Fibroblast of pulmonary artery (primary cell): ENCODE results near the gene NPBWR2.
"Not testable (repeated sequence)": the region's sequence is repeated elsewhere in the genome, so short reads cannot be mapped to it uniquely, and the experiment has no call there.

Experiments used
- DNase-seq: peaks from one replicate; pipeline ENCODE4 v3.0.0-alpha.2; 2010; ENCODE audit warnings: low read depth
- H3K4me3 ChIP-seq: replicated peaks from 2 replicates; pipeline ENCODE4 v1.5.1; 2011; ENCODE audit warnings: low read depth, mild to moderate bottlenecking, control low read depth, low read length, moderate library complexity
- TF ChIP-seq, protein P1 (sequence below): IDR thresholded peaks from 2 replicates; pipeline ENCODE4 v1.5.1; 2011; ENCODE audit warnings: mild to moderate bottlenecking, control low read depth, low read length, inconsistent platforms; ENCODE audit errors: missing control alignments

Gene NPBWR2

DNA sequence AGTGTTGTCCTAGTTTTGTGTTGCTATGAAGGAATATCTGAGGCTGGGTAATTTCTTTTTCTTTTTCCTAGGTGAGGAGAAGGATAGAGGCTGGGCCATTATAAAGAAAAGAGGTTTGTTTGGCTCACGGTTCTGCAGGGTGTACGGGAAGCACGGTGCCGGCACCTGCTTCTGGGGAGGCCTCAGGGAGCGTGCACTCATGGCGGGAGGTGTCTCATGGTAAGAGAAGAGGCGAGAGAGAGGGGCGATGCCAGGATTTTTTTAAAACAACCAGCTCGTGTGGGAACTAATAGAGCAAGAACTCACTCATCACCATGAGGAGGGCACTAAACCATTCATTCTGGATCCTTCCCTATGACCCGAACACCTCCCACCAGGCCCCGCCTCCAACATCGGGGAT is 14.2 kb upstream of the NPBWR2 start:
- TF ChIP-seq, protein P1, sequence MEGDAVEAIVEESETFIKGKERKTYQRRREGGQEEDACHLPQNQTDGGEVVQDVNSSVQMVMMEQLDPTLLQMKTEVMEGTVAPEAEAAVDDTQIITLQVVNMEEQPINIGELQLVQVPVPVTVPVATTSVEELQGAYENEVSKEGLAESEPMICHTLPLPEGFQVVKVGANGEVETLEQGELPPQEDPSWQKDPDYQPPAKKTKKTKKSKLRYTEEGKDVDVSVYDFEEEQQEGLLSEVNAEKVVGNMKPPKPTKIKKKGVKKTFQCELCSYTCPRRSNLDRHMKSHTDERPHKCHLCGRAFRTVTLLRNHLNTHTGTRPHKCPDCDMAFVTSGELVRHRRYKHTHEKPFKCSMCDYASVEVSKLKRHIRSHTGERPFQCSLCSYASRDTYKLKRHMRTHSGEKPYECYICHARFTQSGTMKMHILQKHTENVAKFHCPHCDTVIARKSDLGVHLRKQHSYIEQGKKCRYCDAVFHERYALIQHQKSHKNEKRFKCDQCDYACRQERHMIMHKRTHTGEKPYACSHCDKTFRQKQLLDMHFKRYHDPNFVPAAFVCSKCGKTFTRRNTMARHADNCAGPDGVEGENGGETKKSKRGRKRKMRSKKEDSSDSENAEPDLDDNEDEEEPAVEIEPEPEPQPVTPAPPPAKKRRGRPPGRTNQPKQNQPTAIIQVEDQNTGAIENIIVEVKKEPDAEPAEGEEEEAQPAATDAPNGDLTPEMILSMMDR: no peak
- DNase-seq: no peak
- H3K4me3 ChIP-seq: no peak overlapping the region

DNA sequence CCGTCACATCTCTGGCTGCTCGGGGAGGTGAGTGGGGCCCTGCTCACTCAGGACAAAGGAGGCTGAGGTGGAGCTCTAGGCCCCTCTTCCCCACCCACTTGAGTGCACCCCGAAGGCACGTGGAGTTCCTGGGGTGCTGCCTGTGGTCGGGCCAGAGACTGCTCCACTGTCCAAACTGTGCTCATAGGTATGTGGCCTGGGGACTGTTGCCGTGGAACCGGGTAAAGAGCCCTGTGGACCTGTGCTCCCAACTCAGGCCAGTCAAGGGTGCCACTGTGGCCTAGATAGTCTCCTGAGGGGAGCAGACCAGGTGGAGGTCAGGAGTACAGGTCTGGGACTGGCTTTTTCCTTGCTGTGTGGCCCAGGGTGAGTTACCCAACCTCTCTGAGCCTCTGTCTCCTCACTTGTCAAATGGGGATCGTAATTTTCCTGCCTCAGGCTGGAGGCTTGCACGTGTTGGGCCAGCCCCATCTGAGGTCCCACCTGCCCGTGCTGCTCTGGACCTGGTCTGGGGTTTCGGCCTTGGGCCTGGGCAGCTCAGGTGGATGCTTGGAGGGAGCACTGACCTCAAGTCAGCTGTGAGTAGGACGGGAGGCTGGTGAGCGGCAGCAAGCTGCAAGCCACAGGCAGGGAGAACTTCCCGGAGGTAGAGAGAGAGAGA is 12.4 kb upstream of the NPBWR2 start:
- H3K4me3 ChIP-seq: no peak overlapping the region
- TF ChIP-seq, protein P1: no peak
- DNase-seq: peak; percentile 7

DNA sequence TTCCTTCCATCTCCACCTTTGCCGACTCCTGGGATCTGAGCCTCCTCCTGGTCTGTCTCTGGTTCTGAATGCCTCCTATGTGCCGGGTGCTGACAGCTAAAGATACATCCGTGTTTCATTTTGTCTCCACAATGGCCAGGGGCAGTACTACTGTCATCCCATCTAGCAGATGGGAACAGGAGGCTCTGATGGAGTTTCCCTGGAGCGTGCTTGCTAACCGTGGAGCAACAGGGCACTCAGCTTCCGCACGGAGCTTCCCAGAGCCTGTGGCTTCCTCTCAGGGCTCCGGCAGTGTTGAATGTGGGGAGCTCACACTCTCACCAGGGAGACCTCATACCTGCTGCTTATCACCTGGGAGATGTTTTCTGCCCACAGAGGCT is 11.9 kb upstream of the NPBWR2 start:
- DNase-seq: no peak
- H3K4me3 ChIP-seq: no peak overlapping the region
- TF ChIP-seq, protein P1: no peak

DNA sequence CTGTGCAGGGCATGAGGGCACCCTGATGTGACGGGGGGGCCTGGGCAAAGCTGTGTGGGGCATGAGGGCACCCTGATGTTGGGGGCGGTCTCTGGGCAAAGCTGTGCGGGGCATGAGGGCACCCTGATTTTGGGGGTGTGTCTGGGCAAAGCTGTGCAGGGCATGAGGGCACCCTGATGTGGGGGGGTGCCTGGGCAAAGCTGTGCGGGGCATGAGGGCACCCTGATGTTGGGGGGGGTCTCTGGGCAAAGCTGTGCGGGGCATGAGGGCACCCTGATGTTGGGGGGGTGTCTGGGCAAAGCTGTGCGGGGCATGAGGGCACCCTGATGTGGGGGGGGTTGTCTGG is 10.0 kb upstream of the NPBWR2 start:
- DNase-seq, H3K4me3 ChIP-seq: not testable (repeated sequence)

DNA sequence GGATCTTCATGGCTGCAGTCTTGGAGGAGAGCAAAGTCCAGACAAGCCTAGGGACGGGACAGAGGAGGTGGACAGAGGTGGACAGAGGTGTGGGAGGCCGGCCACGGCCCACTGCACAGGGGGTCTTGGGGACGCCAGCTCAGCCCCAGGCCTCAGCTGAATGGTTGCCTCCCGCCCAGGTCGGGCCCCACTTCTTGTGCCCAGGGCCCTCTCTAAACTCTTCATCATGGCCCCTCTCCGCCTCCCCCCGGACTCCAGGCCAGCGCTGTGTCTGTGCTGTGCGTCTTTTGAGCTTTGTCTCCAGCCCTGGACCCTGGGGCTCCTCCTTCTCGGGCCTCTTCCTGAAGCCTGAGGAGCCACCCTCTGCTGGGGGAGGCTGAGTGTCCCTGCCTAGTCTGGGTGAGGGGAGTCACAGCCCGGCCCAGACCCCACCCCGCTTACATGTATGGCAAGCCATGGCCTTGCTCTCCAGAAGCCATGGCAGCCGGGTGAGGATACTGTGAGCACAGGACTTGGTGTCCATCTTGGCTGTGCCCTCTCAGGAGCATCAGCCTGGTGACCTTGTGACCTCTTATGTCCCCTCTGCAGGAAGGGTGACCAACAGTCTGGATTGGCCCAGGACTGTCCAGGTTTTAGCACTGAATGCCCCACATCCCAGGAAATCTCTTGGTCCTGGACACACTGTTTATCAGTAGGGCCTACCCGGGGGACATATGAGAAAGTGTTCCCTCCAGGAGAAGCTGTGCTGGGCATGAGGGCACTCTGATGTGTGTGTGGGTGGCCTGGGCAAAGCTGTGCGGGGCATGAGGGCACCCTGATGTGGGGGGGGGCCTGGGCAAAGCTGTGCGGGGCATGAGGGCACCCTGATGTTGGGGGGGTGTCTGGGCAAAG is 9.4 kb upstream of the NPBWR2 start:
- no peak overlapping the region for H3K4me3 ChIP-seq
- no peak for DNase-seq
- TF ChIP-seq, protein P1: no peak

DNA sequence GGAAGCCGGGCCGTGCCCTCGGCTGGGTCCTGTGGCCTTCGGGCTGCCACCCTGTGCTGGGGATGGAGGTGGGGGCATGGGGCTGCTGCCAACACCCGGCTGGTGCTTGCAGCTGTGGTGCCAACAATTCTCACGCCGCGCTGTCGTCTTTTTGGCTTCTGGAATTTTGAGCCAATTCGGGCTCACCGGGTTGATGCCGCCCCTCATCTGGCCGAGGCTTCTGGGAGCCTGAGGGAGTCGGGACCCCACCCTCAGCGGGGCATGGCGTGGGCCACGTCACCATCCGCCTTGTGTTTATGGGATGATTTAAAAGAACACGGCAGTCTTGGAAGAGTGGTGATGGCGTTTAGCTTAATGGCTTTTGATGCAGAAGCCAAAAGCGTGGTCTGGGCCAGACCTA is 8.7 kb upstream of the NPBWR2 start:
- TF ChIP-seq, protein P1: no peak
- no peak for DNase-seq
- no peak overlapping the region for H3K4me3 ChIP-seq

DNA sequence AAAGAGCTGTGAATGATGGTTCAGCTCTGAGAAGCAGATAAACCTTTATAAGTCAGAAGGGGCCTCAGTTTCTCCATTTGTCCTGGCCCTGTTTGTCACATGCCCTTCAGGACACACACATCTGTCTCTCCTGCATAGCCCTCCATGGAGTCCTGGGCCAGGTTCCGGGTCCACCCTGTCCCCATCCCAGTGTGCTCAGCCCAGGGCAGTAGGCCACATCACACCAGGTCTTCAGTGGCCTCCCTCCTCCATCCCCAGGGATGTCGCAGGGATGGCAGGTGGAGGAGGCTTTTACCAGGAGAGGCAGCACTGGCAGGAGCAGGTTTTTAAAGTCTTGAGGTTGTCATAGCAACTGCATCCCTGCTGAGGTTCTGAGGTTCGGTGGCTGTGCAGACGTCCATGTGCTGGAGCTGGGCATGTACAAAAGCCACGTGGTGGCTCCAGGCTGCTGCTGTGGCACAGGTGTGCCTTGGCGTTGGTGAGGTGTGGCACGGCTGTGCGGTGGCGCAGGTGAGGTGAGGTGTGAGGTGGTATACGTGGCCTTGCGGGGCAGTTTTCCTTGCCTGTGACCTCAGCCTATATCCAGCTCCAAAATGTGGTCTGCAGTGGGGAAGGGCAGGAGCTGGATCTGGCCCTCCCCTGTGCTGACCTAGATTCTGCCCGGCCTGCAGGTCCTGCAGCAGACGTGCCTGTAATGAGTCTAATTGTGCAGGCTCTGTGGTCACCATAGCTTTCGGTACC is 8.0 kb upstream of the NPBWR2 start:
- H3K4me3 ChIP-seq: no peak overlapping the region
- TF ChIP-seq, protein P1: no peak
- DNase-seq: no peak
